H9 (cell line): ENCODE results near the gene ATP8B4. TPM values are rescaled to one million over a fixed set of nuclear protein-coding genes. Genes with fewer than 3 reads are reported as not detected.

Experiments used
- DNase-seq: peaks from one replicate; pipeline ENCODE4 v3.0.0-alpha.2; 2017
- H2AFZ ChIP-seq: one replicate; pipeline ENCODE4 v1.6.1; 2013; ENCODE audit warnings: mild to moderate bottlenecking, low read length, control low read depth, moderate library complexity
- H2AK5ac ChIP-seq: 2 replicates; pipeline ENCODE4 v1.6.1; 2013; ENCODE audit warnings: low read length, control low read depth, mixed read lengths; ENCODE audit not compliant: insufficient read length
- H2BK120ac ChIP-seq: one replicate; pipeline ENCODE4 v1.6.1; 2013; ENCODE audit warnings: low read depth, mild to moderate bottlenecking, low read length, control low read depth, inconsistent platforms; ENCODE audit not compliant: poor library complexity, severe bottlenecking
- H2BK12ac ChIP-seq: 2 replicates; pipeline ENCODE4 v1.6.1; 2013; ENCODE audit warnings: low read length, control low read depth, mixed read lengths, low read depth; ENCODE audit not compliant: insufficient read length
- H2BK15ac ChIP-seq: 2 replicates; pipeline ENCODE4 v1.6.1; 2013; ENCODE audit warnings: low read depth, low read length, control low read depth
- H2BK20ac ChIP-seq: one replicate; pipeline ENCODE4 v1.6.1; 2013; ENCODE audit warnings: low read depth, mild to moderate bottlenecking, low read length, control low read depth, inconsistent platforms; ENCODE audit not compliant: poor library complexity, severe bottlenecking
- H2BK5ac ChIP-seq: 2 replicates; pipeline ENCODE4 v1.6.1; 2013; ENCODE audit warnings: low read length, control low read depth, mixed read lengths; ENCODE audit not compliant: insufficient read length
- H3K14ac ChIP-seq: 2 replicates; pipeline ENCODE4 v1.6.1; 2013; ENCODE audit warnings: low read length, control low read depth; ENCODE audit not compliant: insufficient read depth
- H3K18ac ChIP-seq: 2 replicates; pipeline ENCODE4 v1.6.1; 2013; ENCODE audit warnings: low read depth, mild to moderate bottlenecking, mixed read lengths, low read length, control low read depth; ENCODE audit not compliant: insufficient read length
- H3K23ac ChIP-seq: 2 replicates; pipeline ENCODE4 v1.6.1; 2013; ENCODE audit warnings: low read length, control low read depth, mixed read lengths, low read depth; ENCODE audit not compliant: insufficient read length
- H3K23me2 ChIP-seq: 2 replicates; pipeline ENCODE4 v1.6.1; 2013; ENCODE audit warnings: low read depth, mild to moderate bottlenecking, mixed read lengths, low read length, control low read depth; ENCODE audit not compliant: insufficient read length, poor library complexity, severe bottlenecking
- H3K27ac ChIP-seq: 2 replicates; pipeline ENCODE4 v1.5.1; 2013; ENCODE audit warnings: low read length, control low read depth, mixed read lengths, low read depth; ENCODE audit not compliant: insufficient read length
- H3K27me3 ChIP-seq: 2 replicates; pipeline ENCODE4 v1.6.1; 2013; ENCODE audit warnings: low read length, control low read depth, inconsistent platforms; ENCODE audit not compliant: insufficient read depth
- H3K4ac ChIP-seq: 2 replicates; pipeline ENCODE4 v1.6.1; 2013; ENCODE audit warnings: low read depth, mild to moderate bottlenecking, control low read depth, inconsistent platforms, low read length, moderate library complexity
- H3K4me1 ChIP-seq: 2 replicates; pipeline ENCODE4 v1.6.1; 2013; ENCODE audit warnings: low read length, control low read depth, inconsistent platforms; ENCODE audit not compliant: insufficient read depth
- H3K4me2 ChIP-seq: 2 replicates; pipeline ENCODE4 v1.6.1; 2013; ENCODE audit warnings: low read length, control low read depth, mixed read lengths; ENCODE audit not compliant: insufficient read length, insufficient read depth
- H3K56ac ChIP-seq: 2 replicates; pipeline ENCODE4 v1.6.1; 2013; ENCODE audit warnings: low read depth, mild to moderate bottlenecking, mixed read lengths, low read length, control low read depth; ENCODE audit not compliant: insufficient read length
- H3K79me1 ChIP-seq: 2 replicates; pipeline ENCODE4 v1.6.1; 2013; ENCODE audit warnings: low read depth, mild to moderate bottlenecking, moderate library complexity, low read length, control low read depth, inconsistent platforms; ENCODE audit not compliant: insufficient read depth, poor library complexity, severe bottlenecking
- H3K79me2 ChIP-seq: 2 replicates; pipeline ENCODE4 v1.6.1; 2013; ENCODE audit warnings: low read length, control low read depth, inconsistent platforms; ENCODE audit not compliant: insufficient read depth
- H3K9ac ChIP-seq: 2 replicates; pipeline ENCODE4 v1.6.1; 2013; ENCODE audit warnings: low read length, control low read depth, mixed read lengths; ENCODE audit not compliant: insufficient read length; ENCODE audit errors: extremely low read depth
- H3K9me3 ChIP-seq: one replicate; pipeline ENCODE4 v1.6.1; 2013; ENCODE audit warnings: low read depth, low read length, inconsistent platforms; ENCODE audit not compliant: control insufficient read depth
- H3T11ph ChIP-seq: one replicate; pipeline ENCODE4 v1.6.1; 2013; ENCODE audit warnings: mild to moderate bottlenecking, low read length, control low read depth, inconsistent platforms
- H4K20me1 ChIP-seq: one replicate; pipeline ENCODE4 v1.6.1; 2013; ENCODE audit not compliant: control insufficient read depth, insufficient read length, insufficient read depth
- H4K5ac ChIP-seq: 2 replicates; pipeline ENCODE4 v1.6.1; 2013; ENCODE audit warnings: low read depth, mild to moderate bottlenecking, mixed read lengths, low read length, control low read depth; ENCODE audit not compliant: insufficient read length
- H4K8ac ChIP-seq: replicated peaks from 2 replicates; pipeline ENCODE4 v1.6.1; 2013; ENCODE audit warnings: low read length, control low read depth, mixed read lengths, low read depth; ENCODE audit not compliant: insufficient read length
- H4K91ac ChIP-seq: 2 replicates; pipeline ENCODE4 v1.6.1; 2013; ENCODE audit warnings: low read depth, mild to moderate bottlenecking, moderate library complexity, mixed read lengths, low read length, control low read depth; ENCODE audit not compliant: insufficient read length
- H3K27ac Mint-ChIP-seq, 3 experiments: 2 replicates in 2 of 3; 3 replicates in 1 of 3; pipeline ENCODE4 v1.8.0; 2020 to 2021; ENCODE audit warnings: mixed read lengths in 3 of 3, mild to moderate bottlenecking in 1 of 3, moderate library complexity in 1 of 3
- H3K27me3 Mint-ChIP-seq: 2 replicates; pipeline ENCODE4 v1.8.0; 2021; ENCODE audit warnings: low read depth, mild to moderate bottlenecking, moderate library complexity, mixed read lengths
- H3K36me3 Mint-ChIP-seq, 3 experiments: 2 replicates in 2 of 3; 3 replicates in 1 of 3; pipeline ENCODE4 v1.8.0; 2020 to 2021; ENCODE audit warnings: low read depth in 3 of 3, mixed read lengths in 3 of 3; ENCODE audit not compliant: insufficient read depth in 1 of 3
- H3K4me1 Mint-ChIP-seq, 2 experiments: 2 replicates each; pipeline ENCODE4 v1.8.0; 2020; ENCODE audit warnings: mixed read lengths in 2 of 2
- H3K4me3 Mint-ChIP-seq, 2 experiments: 2 replicates in 1 of 2; 3 replicates in 1 of 2; pipeline ENCODE4 v1.8.0; 2020 to 2021; ENCODE audit warnings: mild to moderate bottlenecking in 2 of 2, mixed read lengths in 2 of 2, moderate library complexity in 1 of 2
- H3K9me3 Mint-ChIP-seq, 2 experiments: 2 replicates in 1 of 2; 3 replicates in 1 of 2; pipeline ENCODE4 v1.8.0; 2020; ENCODE audit warnings: mild to moderate bottlenecking in 2 of 2, mixed read lengths in 2 of 2, moderate library complexity in 1 of 2
- WGBS: extraction: QIAGEN DNeasy Blood & Tissue Kit; methylation state at CpG from one replicate; pipeline ENCODE4 v1.1.7; 2013; ENCODE audit warnings: missing lambda C conversion rate, low lambda C conversion rate, mixed read lengths; ENCODE audit not compliant: insufficient read length; ENCODE audit errors: extremely low coverage; 5-methylcytosine and 5-hydroxymethylcytosine counted together
- total RNA-seq: library from RNA; stranded (reverse); gene quantifications from 2 replicates; pipeline ENCODE4 v1.2.1, GENCODE V29; 2021
- TF ChIP-seq, protein P1 (sequence below): fragments of 200-600 bp; sonication (generic); conservative IDR thresholded peaks from 3 replicates; pipeline ENCODE4 v1.8.0; 2021; ENCODE audit warnings: antibody characterized with exemption, mild to moderate bottlenecking

ATP8B4 gene
- total RNA-seq, 1 experiment from 2014 or later, result 0.52 TPM

DNA sequence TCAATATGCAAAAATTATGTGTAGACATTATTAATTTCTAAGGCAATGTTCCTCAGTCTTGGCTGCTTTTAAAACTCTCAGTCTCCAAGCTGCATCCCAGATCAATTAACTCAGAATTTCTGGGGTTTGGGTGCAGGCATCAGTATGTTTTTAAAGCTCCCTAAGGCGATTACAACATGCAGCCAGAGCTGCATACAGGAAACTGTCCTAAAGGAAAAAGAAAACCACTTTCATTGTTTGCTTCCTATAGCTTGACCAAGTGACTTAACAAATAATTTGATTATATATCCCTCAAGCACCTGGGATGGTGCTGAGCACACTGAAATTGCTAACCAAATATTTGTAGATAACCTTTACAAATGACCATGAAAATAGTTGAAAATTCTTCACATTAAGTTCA lies 303.5 kb downstream of the ATP8B4 start:
- Mint-ChIP-seq H3K4me1 (no peaks in the 10 kb centered on the region), H3K9me3 (no peaks in the 10 kb centered on the region), H3K27ac (no peak overlapping the region), H3K27me3 (no peaks in the 10 kb centered on the region), H3K4me3 (no peak overlapping the region), H3K36me3 (no peaks in the 10 kb centered on the region)
- H3T11ph ChIP-seq, result no peak overlapping the region
- H2AFZ ChIP-seq, result no peak overlapping the region
- no peak overlapping the region for H2AK5ac ChIP-seq
- H3K9me3 ChIP-seq, result no peaks in the 10 kb centered on the region
- no peak for DNase-seq
- H2BK5ac ChIP-seq, result no peak overlapping the region
- H3K4ac ChIP-seq, result no peak overlapping the region
- H3K27ac ChIP-seq, result no peak overlapping the region
- H3K23me2 ChIP-seq, result no peaks in the 10 kb centered on the region
- no peak overlapping the region for H3K18ac ChIP-seq
- H4K20me1 ChIP-seq, result no peaks in the 10 kb centered on the region
- H2BK12ac ChIP-seq, result no peak overlapping the region
- H4K91ac ChIP-seq, result no peak overlapping the region
- no peak overlapping the region for H2BK120ac ChIP-seq
- no peak overlapping the region for H3K14ac ChIP-seq
- no peaks in the 10 kb centered on the region for H3K79me1 ChIP-seq
- no peak overlapping the region for H3K23ac ChIP-seq
- no peak overlapping the region for H3K4me2 ChIP-seq
- H3K79me2 ChIP-seq, result no peaks in the 10 kb centered on the region
- H2BK15ac ChIP-seq, result no peak overlapping the region
- no peak overlapping the region for H4K8ac ChIP-seq
- no peak overlapping the region for H4K5ac ChIP-seq
- no peaks in the 10 kb centered on the region for H3K4me1 ChIP-seq
- no peak overlapping the region for H3K9ac ChIP-seq
- whole genome bisulfite sequencing, result no CpG with 5 or more reads among the region's 1 CpG
- H3K56ac ChIP-seq, result no peak overlapping the region
- no peak overlapping the region for H2BK20ac ChIP-seq
- H3K27me3 ChIP-seq, result no peaks in the 10 kb centered on the region
- TF ChIP-seq, protein P1, sequence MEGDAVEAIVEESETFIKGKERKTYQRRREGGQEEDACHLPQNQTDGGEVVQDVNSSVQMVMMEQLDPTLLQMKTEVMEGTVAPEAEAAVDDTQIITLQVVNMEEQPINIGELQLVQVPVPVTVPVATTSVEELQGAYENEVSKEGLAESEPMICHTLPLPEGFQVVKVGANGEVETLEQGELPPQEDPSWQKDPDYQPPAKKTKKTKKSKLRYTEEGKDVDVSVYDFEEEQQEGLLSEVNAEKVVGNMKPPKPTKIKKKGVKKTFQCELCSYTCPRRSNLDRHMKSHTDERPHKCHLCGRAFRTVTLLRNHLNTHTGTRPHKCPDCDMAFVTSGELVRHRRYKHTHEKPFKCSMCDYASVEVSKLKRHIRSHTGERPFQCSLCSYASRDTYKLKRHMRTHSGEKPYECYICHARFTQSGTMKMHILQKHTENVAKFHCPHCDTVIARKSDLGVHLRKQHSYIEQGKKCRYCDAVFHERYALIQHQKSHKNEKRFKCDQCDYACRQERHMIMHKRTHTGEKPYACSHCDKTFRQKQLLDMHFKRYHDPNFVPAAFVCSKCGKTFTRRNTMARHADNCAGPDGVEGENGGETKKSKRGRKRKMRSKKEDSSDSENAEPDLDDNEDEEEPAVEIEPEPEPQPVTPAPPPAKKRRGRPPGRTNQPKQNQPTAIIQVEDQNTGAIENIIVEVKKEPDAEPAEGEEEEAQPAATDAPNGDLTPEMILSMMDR, result no peak
